Trophoblast cell (in vitro differentiated cells and primary cell): Measurements from ENCODE around the gene FZD4.
"Not testable (repeated sequence)": the region's sequence is repeated elsewhere in the genome, so short reads cannot be mapped to it uniquely, and the experiment has no call there.

Experiments used
- DNase-seq, 2 donors: peaks; one replicate each; pipeline ENCODE4 v3.0.0-alpha.2; 2016
- H2AFZ ChIP-seq: 2 replicates; pipeline ENCODE4 v1.6.1; 2013; ENCODE audit warnings: low read length, moderate library complexity, mild to moderate bottlenecking; ENCODE audit not compliant: insufficient read depth, poor library complexity
- H2AK5ac ChIP-seq: 2 replicates; pipeline ENCODE4 v1.6.1; 2013; ENCODE audit warnings: mild to moderate bottlenecking, low read length
- H2BK120ac ChIP-seq: 2 replicates; pipeline ENCODE4 v1.6.1; 2013; ENCODE audit warnings: low read length, mild to moderate bottlenecking, moderate library complexity; ENCODE audit not compliant: insufficient read depth, poor library complexity
- H2BK12ac ChIP-seq: 2 replicates; pipeline ENCODE4 v1.6.1; 2013; ENCODE audit warnings: mild to moderate bottlenecking, low read length, moderate library complexity
- H2BK5ac ChIP-seq: 2 replicates; pipeline ENCODE4 v1.6.1; 2013; ENCODE audit warnings: low read length, low read depth, moderate library complexity, mild to moderate bottlenecking; ENCODE audit not compliant: poor library complexity
- H3K14ac ChIP-seq: 2 replicates; pipeline ENCODE4 v1.6.1; 2013; ENCODE audit warnings: mild to moderate bottlenecking, low read length
- H3K18ac ChIP-seq: 2 replicates; pipeline ENCODE4 v1.6.1; 2013; ENCODE audit warnings: mild to moderate bottlenecking, low read length
- H3K23ac ChIP-seq: 2 replicates; pipeline ENCODE4 v1.6.1; 2013; ENCODE audit warnings: low read length
- H3K27ac ChIP-seq: 2 replicates; pipeline ENCODE4 v1.5.1; 2013; ENCODE audit warnings: low read depth, mild to moderate bottlenecking, inconsistent platforms, low read length, moderate library complexity
- H3K27me3 ChIP-seq: 2 replicates; pipeline ENCODE4 v1.6.1; 2013; ENCODE audit warnings: inconsistent platforms, mild to moderate bottlenecking, low read length, moderate library complexity; ENCODE audit not compliant: insufficient read depth
- H3K36me3 ChIP-seq, 2 experiments: 1 replicate in 1 of 2; 2 replicates in 1 of 2; pipeline ENCODE4 v1.6.1; 2013; ENCODE audit warnings: low read length in 2 of 2, mild to moderate bottlenecking in 2 of 2, moderate library complexity in 1 of 2; ENCODE audit not compliant: insufficient read depth in 2 of 2, control insufficient read depth in 1 of 2
- H3K4ac ChIP-seq: 2 replicates; pipeline ENCODE4 v1.6.1; 2013; ENCODE audit warnings: low read depth, mild to moderate bottlenecking, low read length, moderate library complexity
- H3K4me1 ChIP-seq, 2 experiments: 1 replicate in 1 of 2; 2 replicates in 1 of 2; pipeline ENCODE4 v1.6.1; 2013; ENCODE audit warnings: low read length in 2 of 2, mild to moderate bottlenecking in 2 of 2, moderate library complexity in 1 of 2; ENCODE audit not compliant: insufficient read depth in 2 of 2, control insufficient read depth in 1 of 2
- H3K4me2 ChIP-seq: 2 replicates; pipeline ENCODE4 v1.6.1; 2013; ENCODE audit warnings: inconsistent platforms, mild to moderate bottlenecking, low read length, moderate library complexity
- H3K4me3 ChIP-seq: 2 replicates; pipeline ENCODE4 v1.5.1; 2013; ENCODE audit warnings: mild to moderate bottlenecking, low read depth, low read length, inconsistent platforms
- H3K79me1 ChIP-seq: one replicate; pipeline ENCODE4 v1.6.1; 2013; ENCODE audit warnings: low read length
- H3K79me2 ChIP-seq: 2 replicates; pipeline ENCODE4 v1.6.1; 2013; ENCODE audit warnings: low read length, mild to moderate bottlenecking; ENCODE audit not compliant: control insufficient read depth, insufficient read depth, poor library complexity
- H3K9ac ChIP-seq: 2 replicates; pipeline ENCODE4 v1.6.1; 2013; ENCODE audit warnings: mild to moderate bottlenecking, low read length
- H3K9me3 ChIP-seq: 2 replicates; pipeline ENCODE4 v1.6.1; 2013; ENCODE audit warnings: low read depth, mild to moderate bottlenecking, control low read depth, inconsistent platforms, low read length; ENCODE audit not compliant: insufficient read depth
- H4K12ac ChIP-seq: 2 replicates; pipeline ENCODE4 v1.6.1; 2013; ENCODE audit warnings: low read depth, mild to moderate bottlenecking, low read length, moderate library complexity
- H4K8ac ChIP-seq: 2 replicates; pipeline ENCODE4 v1.6.1; 2013; ENCODE audit warnings: low read depth, mild to moderate bottlenecking, low read length, moderate library complexity
- H4K91ac ChIP-seq: one replicate; pipeline ENCODE4 v1.6.1; 2013; ENCODE audit warnings: low read depth, mild to moderate bottlenecking, low read length, moderate library complexity
- WGBS: extraction: QIAGEN DNeasy Blood & Tissue Kit; methylation state at CpG from one replicate; pipeline ENCODE4 v1.1.7; 2013; ENCODE audit warnings: missing lambda C conversion rate; ENCODE audit not compliant: insufficient read length, insufficient coverage; ENCODE audit errors: extremely low coverage; 5-methylcytosine and 5-hydroxymethylcytosine counted together

FZD4 gene

DNA sequence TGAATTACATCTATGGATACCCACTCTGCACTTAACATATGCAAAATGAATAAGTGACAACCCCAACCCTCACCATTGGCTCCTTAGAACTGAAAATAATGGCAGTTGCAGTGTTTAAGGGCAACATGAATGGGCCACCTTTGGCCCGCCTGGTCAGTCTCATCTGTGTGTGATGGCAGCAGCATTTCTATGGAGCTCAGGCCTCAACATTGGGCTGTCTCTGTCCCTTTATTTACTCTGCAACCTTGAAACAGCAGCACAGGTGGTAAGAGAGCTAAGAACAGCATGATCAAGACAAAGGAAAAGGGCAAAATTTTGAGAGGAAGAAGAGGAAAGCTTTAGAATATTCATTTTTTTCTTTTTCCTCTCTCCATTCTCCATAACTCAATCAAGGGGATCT, 44.2 kb upstream of the FZD4 start:
- Histone ChIP-seq H2BK5ac (peak overlapping the region; percentile 93), H4K12ac (peak overlapping the region; percentile 58), H2BK120ac (peak overlapping the region; percentile 96), H3K4me2 (no peak overlapping the region), H4K8ac (peak overlapping the region; percentile 85), H3K9me3 (no peaks in the 10 kb centered on the region), H3K4me3 (no peak overlapping the region), H3K4ac (peak overlapping the region; percentile 53), H3K4me1 (peaks cover 7 to 12% of the 10 kb centered on the region in 2 experiments), H4K91ac (peak overlapping the region; percentile 96), H3K9ac (no peak overlapping the region), H3K14ac (peak overlapping the region; percentile 89), H3K79me2 (no peaks in the 10 kb centered on the region), H2AK5ac (no peak overlapping the region), H3K79me1 (peaks cover 9% of the 10 kb centered on the region), H3K27ac (peak overlapping the region; percentile 96), H3K23ac (no peak overlapping the region), H2AFZ (peak overlapping the region; percentile 61), H3K27me3 (no peaks in the 10 kb centered on the region), H2BK12ac (peak overlapping the region; percentile 99), H3K36me3 (no peaks in the 10 kb centered on the region), H3K18ac (peak overlapping the region; percentile 63)
- DNase-seq = no peak
- WGBS = no CpG with 5 or more reads among the region's 1 CpG

DNA sequence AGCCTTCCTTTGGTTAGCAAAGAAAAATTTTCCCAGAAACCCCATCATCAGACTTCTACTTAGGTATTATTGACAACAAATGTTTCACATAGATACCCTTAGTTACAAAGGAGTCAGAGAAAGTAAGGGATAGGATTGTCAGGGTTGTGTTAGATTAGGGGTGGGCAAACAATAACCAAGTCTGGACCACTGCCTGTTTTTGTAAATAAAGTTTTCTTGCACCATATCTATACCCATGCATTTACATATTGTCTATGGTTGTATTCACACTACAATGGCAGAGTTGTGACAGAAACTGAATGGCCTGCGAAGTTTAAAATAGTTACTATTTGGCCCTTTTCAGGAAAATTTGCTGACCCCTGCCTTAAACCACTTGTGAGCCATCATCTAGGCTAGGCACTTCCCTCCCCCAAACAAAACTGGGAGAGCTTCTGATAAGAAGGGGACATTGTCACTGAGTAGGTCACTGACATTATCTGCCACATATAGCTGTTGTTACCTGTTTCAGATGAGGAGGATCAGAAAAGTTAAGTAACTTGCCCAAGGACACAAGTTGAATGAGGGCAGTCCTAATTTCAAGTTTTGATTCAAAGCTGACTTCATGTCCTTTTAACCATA, 41.9 kb upstream of the FZD4 start:
- Histone ChIP-seq H3K79me2 (no peaks in the 10 kb centered on the region), H3K9me3 (no peaks in the 10 kb centered on the region), H3K9ac (no peak overlapping the region), H2BK5ac (no peak overlapping the region), H3K36me3 (no peaks in the 10 kb centered on the region), H3K18ac (no peak overlapping the region), H3K27me3 (no peaks in the 10 kb centered on the region), H4K91ac (no peak overlapping the region), H3K27ac (no peak overlapping the region), H3K79me1 (peaks cover 9% of the 10 kb centered on the region), H2BK12ac (no peak overlapping the region), H2AK5ac (no peak overlapping the region), H3K4ac (no peak overlapping the region), H3K4me3 (no peak overlapping the region), H3K4me2 (no peak overlapping the region), H4K8ac (no peak overlapping the region), H3K4me1 (peaks cover 7 to 12% of the 10 kb centered on the region in 2 experiments), H3K14ac (no peak overlapping the region), H4K12ac (no peak overlapping the region), H2AFZ (no peak overlapping the region), H2BK120ac (no peak overlapping the region), H3K23ac (no peak overlapping the region)
- no peak for DNase-seq
- no CpG with 5 or more reads among the region's 1 CpG for WGBS

- H2AK5ac ChIP-seq = no peak overlapping the region
- H3K79me2 ChIP-seq = no peaks in the 10 kb centered on the region
- no peak overlapping the region for H3K4me2 ChIP-seq
- H3K79me1 ChIP-seq = no peaks in the 10 kb centered on the region
- H3K36me3 ChIP-seq = no peaks in the 10 kb centered on the region
- no peaks in the 10 kb centered on the region for H3K9me3 ChIP-seq
- H4K8ac ChIP-seq = no peak overlapping the region
- no peak overlapping the region for H4K91ac ChIP-seq
- no peak overlapping the region for H4K12ac ChIP-seq
- H3K27ac ChIP-seq = no peak overlapping the region
- DNase-seq = no peak
- no peak overlapping the region for H3K23ac ChIP-seq
- no peak overlapping the region for H3K9ac ChIP-seq
- no peak overlapping the region for H3K4me3 ChIP-seq
- H2AFZ ChIP-seq = no peak overlapping the region
- no peak overlapping the region for H3K14ac ChIP-seq
- H3K4me1 ChIP-seq = peaks cover 5 to 7% of the 10 kb centered on the region in 2 experiments
- H2BK120ac ChIP-seq = no peak overlapping the region
- no peaks in the 10 kb centered on the region for H3K27me3 ChIP-seq
- no peak overlapping the region for H3K4ac ChIP-seq
- H3K18ac ChIP-seq = no peak overlapping the region
- no CpG with 5 or more reads among the region's 3 CpGs for WGBS
- no peak overlapping the region for H2BK5ac ChIP-seq
- H2BK12ac ChIP-seq = no peak overlapping the region
These were observed 37.8 kb upstream of the FZD4 start for GRCh38 chr11:86993031-86993430.

DNA sequence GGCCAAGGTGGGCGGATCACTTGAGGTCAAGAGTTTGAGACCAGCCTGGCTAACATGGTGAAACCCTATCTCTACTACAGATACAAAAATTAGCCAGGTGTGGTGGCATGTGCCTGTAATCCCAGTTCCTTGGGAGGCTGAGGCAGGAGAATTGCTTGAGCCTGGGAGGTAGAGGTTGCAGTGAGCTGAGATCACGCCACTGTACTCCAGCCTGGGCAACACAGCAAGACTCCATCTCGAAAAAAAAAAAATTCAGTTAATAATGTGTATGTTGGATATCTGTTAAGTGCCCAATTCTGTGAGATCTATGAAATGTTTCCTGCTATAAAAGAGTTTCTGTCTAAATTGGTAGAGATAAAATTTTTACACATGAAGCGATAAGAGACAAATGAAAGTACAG, 37.1 kb upstream of the FZD4 start:
- H3K14ac ChIP-seq, H3K4me1 ChIP-seq, H3K18ac ChIP-seq, H4K8ac ChIP-seq, H3K23ac ChIP-seq, H3K27ac ChIP-seq, H4K12ac ChIP-seq, H3K9ac ChIP-seq, H3K4ac ChIP-seq, H2AFZ ChIP-seq, H3K79me1 ChIP-seq, H2BK5ac ChIP-seq, H4K91ac ChIP-seq, H3K4me3 ChIP-seq, H3K79me2 ChIP-seq, H3K4me2 ChIP-seq, H3K36me3 ChIP-seq, H3K27me3 ChIP-seq, H2BK120ac ChIP-seq, DNase-seq, H3K9me3 ChIP-seq, H2BK12ac ChIP-seq, H2AK5ac ChIP-seq: not testable (repeated sequence)
- WGBS = no CpG with 5 or more reads among the region's 4 CpGs
